ENCODE results near the gene AAK1. TPM values are rescaled to one million over a fixed set of nuclear protein-coding genes. Genes with fewer than 3 reads are reported as not detected.

The AAK1 gene
- polyA plus RNA-seq, 1 experiment, result 23.3 TPM

DNA sequence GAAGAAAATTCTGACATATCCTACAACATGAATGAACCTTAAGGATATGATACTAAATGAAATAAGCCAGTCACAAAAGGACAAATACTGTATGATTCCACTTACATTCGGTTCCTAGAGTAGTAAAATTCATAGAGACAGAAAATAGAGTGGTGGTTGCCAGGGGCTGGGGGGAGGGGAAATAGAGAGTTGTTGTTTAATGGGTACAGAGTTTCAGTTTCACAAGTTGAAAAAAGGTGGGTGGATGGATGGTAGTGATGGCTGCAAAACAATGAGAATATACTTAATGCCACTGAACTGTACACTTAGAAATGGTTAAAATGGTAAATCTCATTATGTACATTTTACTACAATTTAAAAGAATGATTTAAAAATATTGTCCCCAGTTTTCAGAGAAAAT is 153.1 kb downstream of the AAK1 start:
- ChIA-PET POLR2A (no interaction called here), CTCF (no interaction called here)
- DNase-seq (ENCODE audit: low read depth), result no peak
- H3K36me3 ChIP-seq (ENCODE audit: control insufficient read depth, insufficient read depth, low read length), result peaks cover 13% of the 10 kb centered on the region
- H3K27me3 ChIP-seq (ENCODE audit: control insufficient read depth, insufficient read depth, low read length), result no peaks in the 10 kb centered on the region
- TF ChIP-seq, protein P1, sequence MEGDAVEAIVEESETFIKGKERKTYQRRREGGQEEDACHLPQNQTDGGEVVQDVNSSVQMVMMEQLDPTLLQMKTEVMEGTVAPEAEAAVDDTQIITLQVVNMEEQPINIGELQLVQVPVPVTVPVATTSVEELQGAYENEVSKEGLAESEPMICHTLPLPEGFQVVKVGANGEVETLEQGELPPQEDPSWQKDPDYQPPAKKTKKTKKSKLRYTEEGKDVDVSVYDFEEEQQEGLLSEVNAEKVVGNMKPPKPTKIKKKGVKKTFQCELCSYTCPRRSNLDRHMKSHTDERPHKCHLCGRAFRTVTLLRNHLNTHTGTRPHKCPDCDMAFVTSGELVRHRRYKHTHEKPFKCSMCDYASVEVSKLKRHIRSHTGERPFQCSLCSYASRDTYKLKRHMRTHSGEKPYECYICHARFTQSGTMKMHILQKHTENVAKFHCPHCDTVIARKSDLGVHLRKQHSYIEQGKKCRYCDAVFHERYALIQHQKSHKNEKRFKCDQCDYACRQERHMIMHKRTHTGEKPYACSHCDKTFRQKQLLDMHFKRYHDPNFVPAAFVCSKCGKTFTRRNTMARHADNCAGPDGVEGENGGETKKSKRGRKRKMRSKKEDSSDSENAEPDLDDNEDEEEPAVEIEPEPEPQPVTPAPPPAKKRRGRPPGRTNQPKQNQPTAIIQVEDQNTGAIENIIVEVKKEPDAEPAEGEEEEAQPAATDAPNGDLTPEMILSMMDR (IDR thresholded peaks at IDR 0.05; ENCODE audit: insufficient read depth, low read depth, low read length), result no peak
- H3K4me3 ChIP-seq (ENCODE audit: low read depth, low read length), result no peak overlapping the region

DNA sequence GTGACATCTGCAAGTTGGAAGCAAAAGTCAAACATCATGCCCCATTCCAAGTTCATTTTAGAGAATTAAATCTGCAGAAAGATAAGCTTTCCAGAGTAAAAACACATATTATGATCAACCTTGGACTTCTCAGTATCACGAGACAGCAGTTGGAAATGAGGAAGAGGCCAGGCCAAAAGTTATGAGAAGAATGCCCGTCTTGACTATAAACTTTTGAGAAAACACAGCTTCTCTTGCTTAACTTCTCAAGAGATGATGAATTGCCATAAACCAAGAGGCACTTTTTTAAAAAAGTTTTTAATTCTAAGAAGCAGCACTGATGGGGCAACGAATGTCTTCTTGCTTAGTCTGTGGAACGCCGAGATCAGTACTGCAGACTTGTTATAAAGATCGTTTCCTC is 153.7 kb downstream of the AAK1 start:
- TF ChIP-seq, protein P1 (IDR thresholded peaks at IDR 0.05; ENCODE audit: insufficient read depth, low read depth, low read length), result no peak
- ChIA-PET CTCF (no interaction called here), POLR2A (no interaction called here)
- no peak overlapping the region for H3K4me3 ChIP-seq (ENCODE audit: low read depth, low read length)
- H3K36me3 ChIP-seq (ENCODE audit: control insufficient read depth, insufficient read depth, low read length), result peaks cover 11% of the 10 kb centered on the region
- no peaks in the 10 kb centered on the region for H3K27me3 ChIP-seq (ENCODE audit: control insufficient read depth, insufficient read depth, low read length)
- DNase-seq (ENCODE audit: low read depth), result peak; percentile 12

- ChIA-PET CTCF (no interaction called here), POLR2A (no interaction called here)
- no peaks in the 10 kb centered on the region for H3K27me3 ChIP-seq (ENCODE audit: control insufficient read depth, insufficient read depth, low read length)
- H3K36me3 ChIP-seq (ENCODE audit: control insufficient read depth, insufficient read depth, low read length), result peaks cover 6% of the 10 kb centered on the region
- TF ChIP-seq, protein P1 (IDR thresholded peaks at IDR 0.05; ENCODE audit: insufficient read depth, low read depth, low read length), result no peak
- H3K4me3 ChIP-seq (ENCODE audit: low read depth, low read length), result no peak overlapping the region
- DNase-seq (ENCODE audit: low read depth), result no peak
Observed at GRCh38 chr2:69483696-69484095, 159.8 kb downstream of the AAK1 start.

DNA sequence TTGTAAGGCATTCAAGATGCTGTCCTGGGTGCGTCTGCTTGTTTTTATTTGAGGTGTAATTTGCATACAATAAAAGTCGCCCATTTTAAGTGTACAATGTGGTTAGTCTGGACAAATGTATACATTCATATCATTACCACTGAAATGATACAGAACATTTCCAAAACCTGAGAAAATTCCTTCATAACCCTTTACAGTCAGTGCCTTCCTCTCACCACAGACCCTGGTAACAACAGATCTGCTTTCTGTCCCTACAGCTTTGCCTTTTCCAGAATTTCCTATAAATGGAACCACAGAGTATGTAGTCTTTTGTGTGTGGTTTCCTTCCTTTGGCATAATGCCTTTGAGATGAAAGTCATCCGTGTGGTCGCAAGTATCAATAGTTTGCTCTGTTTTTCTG is 160.5 kb downstream of the AAK1 start:
- DNase-seq (ENCODE audit: low read depth), result no peak
- TF ChIP-seq, protein P1 (IDR thresholded peaks at IDR 0.05; ENCODE audit: insufficient read depth, low read depth, low read length), result no peak
- CTCF ChIA-PET, result no interaction called here

DNA sequence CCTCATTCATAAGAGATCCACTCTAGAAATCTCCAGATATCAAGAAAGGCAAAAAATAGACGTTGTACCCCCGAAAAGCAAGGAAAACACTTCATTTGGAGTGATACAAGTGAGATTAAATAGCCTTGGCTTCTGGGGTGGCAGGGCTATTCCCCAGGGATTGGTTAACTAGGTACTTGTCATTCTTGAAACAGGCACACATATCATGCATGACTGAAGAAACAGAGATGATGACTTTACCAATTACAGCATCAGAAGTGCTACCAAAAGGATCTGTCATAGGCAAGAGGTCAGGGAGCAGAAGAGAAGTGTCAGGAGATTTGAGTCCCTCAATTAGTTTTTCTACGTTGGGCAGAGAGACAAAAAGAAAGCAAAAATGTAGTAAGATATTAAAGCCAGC is 161.1 kb downstream of the AAK1 start:
- ChIA-PET CTCF (no interaction called here), POLR2A (no interaction called here)
- TF ChIP-seq, protein P1 (IDR thresholded peaks at IDR 0.05; ENCODE audit: insufficient read depth, low read depth, low read length), result no peak
- peaks cover 6% of the 10 kb centered on the region for H3K36me3 ChIP-seq (ENCODE audit: control insufficient read depth, insufficient read depth, low read length)
- no peak overlapping the region for H3K4me3 ChIP-seq (ENCODE audit: low read depth, low read length)
- DNase-seq (ENCODE audit: low read depth), result no peak
- no peaks in the 10 kb centered on the region for H3K27me3 ChIP-seq (ENCODE audit: control insufficient read depth, insufficient read depth, low read length)

More for the DNA sequence above, 160.5 kb downstream of the AAK1 start:
- H3K36me3 ChIP-seq (ENCODE audit: control insufficient read depth, insufficient read depth, low read length), result peaks cover 6% of the 10 kb centered on the region
- no peak overlapping the region for H3K4me3 ChIP-seq (ENCODE audit: low read depth, low read length)
- H3K27me3 ChIP-seq (ENCODE audit: control insufficient read depth, insufficient read depth, low read length), result no peaks in the 10 kb centered on the region
- POLR2A ChIA-PET, result no interaction called here

Data from BJ (cell line).